ENCODE data around the gene CORO2B.

CORO2B gene

GRCh38 chr15:68574046-68574445, 4.7 kb upstream of the CORO2B start:
- no peak overlapping the region for H3K4me3 ChIP-seq (ENCODE audit: low read length)
- DNase-seq (ENCODE audit: low read depth): no peak
- TF ChIP-seq, protein P1, sequence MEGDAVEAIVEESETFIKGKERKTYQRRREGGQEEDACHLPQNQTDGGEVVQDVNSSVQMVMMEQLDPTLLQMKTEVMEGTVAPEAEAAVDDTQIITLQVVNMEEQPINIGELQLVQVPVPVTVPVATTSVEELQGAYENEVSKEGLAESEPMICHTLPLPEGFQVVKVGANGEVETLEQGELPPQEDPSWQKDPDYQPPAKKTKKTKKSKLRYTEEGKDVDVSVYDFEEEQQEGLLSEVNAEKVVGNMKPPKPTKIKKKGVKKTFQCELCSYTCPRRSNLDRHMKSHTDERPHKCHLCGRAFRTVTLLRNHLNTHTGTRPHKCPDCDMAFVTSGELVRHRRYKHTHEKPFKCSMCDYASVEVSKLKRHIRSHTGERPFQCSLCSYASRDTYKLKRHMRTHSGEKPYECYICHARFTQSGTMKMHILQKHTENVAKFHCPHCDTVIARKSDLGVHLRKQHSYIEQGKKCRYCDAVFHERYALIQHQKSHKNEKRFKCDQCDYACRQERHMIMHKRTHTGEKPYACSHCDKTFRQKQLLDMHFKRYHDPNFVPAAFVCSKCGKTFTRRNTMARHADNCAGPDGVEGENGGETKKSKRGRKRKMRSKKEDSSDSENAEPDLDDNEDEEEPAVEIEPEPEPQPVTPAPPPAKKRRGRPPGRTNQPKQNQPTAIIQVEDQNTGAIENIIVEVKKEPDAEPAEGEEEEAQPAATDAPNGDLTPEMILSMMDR (conservative IDR thresholded peaks at IDR 0.05; ENCODE audit: low read length): no peak

DNA sequence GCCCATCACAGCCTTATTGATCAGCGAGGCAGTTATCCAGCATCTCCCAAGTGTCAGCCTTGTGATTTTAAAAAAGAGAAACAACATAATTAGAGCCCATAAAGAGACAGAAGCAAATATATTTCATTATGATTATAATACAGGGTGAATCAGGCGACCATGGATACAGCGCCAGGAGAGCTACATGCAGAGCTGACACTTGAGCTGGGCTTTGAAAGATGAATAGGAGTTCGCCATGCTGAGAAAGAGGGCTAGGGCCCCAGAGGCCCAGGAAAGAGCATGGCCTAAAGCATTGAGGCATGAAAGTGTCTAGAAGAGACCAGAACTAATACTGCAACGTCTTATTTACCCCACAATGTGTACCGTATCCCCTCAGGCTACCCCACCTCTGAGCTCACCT, 4.2 kb upstream of the CORO2B start:
- TF ChIP-seq, protein P1 (conservative IDR thresholded peaks at IDR 0.05; ENCODE audit: low read length): no peak
- no peak for DNase-seq (ENCODE audit: low read depth)
- no peak overlapping the region for H3K4me3 ChIP-seq (ENCODE audit: low read length)

DNA sequence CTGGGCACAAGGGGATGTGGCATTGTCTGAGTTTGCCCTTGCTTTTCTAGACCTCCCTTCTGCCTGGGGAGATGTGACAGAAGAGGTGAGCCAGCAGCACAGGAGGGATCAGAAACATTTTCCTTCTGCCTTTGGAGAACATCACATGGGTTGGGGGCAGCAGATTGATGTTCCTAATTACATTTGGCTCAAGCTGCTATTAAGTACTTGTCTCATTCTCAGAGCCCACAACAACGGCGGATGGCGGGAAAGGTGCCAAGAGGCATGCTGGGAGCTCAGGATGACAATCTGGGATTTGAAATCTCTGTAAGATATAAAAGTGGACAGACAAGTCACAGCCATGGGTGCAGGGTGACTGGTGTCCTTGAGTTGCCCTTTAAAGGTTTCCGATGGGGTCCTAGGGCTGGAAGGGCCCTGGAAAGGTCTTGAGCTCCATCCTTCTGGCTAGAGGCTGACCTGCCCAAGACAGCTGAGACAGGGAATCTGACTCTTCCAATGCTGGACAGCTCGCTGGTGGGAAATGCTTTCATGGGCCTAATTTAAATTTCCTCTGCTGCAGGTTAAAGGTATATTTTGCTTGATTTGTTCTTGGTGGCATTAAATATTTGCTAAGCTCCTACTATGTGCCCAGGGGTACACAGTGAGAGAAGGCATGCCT, 2.4 kb upstream of the CORO2B start:
- TF ChIP-seq, protein P1 (conservative IDR thresholded peaks at IDR 0.05; ENCODE audit: low read length): no peak
- H3K4me3 ChIP-seq (ENCODE audit: low read length): no peak overlapping the region
- DNase-seq (ENCODE audit: low read depth): no peak

DNA sequence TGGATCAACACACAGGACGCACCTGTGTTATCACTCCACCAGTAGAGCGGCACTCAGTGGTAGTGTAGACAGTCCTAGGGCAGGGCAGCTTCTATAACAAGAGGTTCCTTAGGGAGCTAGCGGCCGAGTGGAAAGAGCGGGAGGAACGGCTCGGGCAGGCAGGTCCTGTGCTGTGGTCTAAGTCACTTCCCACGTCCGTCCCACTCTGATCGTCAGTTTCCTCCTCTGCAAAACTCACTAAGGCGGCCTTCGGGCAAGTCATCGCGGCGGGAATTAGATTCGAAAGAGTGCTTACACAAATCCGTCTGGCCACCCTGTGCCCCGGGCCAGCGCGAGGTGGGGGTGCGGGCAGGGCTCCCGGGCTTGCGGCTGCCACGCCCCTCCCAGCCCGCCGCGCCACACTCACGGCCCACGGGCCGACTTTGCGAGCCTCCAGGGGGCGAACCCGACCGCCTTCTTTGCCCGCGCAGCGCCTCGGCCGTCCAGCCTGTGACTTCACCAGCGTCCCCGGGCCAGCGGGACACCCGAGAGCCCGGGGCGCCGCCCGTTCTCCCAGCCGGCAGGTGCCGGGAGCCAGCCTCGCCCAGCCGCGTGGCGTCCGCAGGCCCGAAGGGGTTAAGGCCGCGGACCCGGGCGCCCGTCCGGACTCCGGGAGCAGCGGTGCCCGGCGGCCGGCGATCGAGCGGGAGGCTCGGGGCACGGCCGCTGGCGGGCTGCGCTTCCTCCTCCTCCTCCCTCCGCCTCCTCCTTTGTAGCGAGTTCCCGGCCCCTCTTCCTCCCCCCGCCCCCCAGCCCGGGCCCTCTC, 416 bp upstream of the CORO2B start:
- DNase-seq (ENCODE audit: low read depth): peak; percentile 71
- TF ChIP-seq, protein P1 (conservative IDR thresholded peaks at IDR 0.05; ENCODE audit: low read length): peak; percentile 46
- H3K4me3 ChIP-seq (ENCODE audit: low read length): peak overlapping the region; percentile 70

- peak overlapping the region; percentile 70 for H3K4me3 ChIP-seq (ENCODE audit: low read length)
These were observed 1.5 kb downstream of the CORO2B start for GRCh38 chr15:68580026-68580882.

DNA sequence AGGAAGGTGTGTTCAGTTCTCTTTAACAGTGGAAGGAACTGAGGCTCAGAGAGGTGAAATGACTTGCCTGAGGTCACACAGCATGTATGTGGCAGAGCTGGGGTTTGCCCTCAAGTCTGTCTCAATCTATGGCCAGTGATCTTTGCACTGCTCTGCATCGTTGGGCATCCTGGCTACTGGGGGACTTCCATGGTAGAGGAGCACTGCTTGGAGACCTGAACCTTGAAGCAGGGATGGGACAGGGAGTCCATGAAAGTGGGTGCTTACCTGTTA, 2.0 kb downstream of the CORO2B start:
- TF ChIP-seq, protein P1 (conservative IDR thresholded peaks at IDR 0.05; ENCODE audit: low read length): no peak
- no peak overlapping the region for H3K4me3 ChIP-seq (ENCODE audit: low read length)
- DNase-seq (ENCODE audit: low read depth): no peak

More at GRCh38 chr15:68580026-68580882, 1.5 kb downstream of the CORO2B start:
- TF ChIP-seq, protein P1 (conservative IDR thresholded peaks at IDR 0.05; ENCODE audit: low read length): no peak
- DNase-seq (ENCODE audit: low read depth): no peak
